ENCODE measurements around the gene BACH2.
"Not testable (repeated sequence)": the region's sequence is repeated elsewhere in the genome, so short reads cannot be mapped to it uniquely, and the experiment has no call there.

The BACH2 gene

DNA sequence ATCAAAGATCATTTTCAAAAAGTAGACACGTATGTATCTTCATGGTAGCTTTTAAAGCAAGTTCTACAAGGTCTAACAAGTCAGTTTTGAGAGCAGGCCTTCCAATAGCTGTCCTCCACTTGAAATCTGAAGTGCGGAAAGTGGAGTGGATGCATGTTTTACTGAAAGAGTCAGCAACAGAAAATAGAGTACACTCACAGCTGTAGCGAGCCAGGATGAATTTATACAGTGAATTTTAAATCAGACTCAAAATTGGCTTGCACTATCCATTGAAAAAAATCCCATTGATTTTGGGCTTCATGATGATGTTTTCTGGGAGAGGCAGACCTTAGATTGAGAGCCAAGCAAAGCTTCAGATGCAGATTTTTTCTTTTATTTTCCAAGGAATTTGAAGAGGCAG is 321.8 kb downstream of the BACH2 start:
- no peaks in the 10 kb centered on the region for H3K9me2 ChIP-seq (replicated peaks; ENCODE audit: insufficient read depth, low read length)
- no peaks in the 10 kb centered on the region for H3K79me2 ChIP-seq (ENCODE audit: insufficient read depth, low read length)
- no peaks in the 10 kb centered on the region for H3K36me3 ChIP-seq (ENCODE audit: low read length)
- H3K27me3 ChIP-seq (ENCODE audit: low read length) = no peaks in the 10 kb centered on the region
- TF ChIP-seq EZH2phosphoT487 (conservative IDR thresholded peaks at IDR 0.05; ENCODE audit: low read length) = no peak
- TF ChIP-seq, protein P1, sequence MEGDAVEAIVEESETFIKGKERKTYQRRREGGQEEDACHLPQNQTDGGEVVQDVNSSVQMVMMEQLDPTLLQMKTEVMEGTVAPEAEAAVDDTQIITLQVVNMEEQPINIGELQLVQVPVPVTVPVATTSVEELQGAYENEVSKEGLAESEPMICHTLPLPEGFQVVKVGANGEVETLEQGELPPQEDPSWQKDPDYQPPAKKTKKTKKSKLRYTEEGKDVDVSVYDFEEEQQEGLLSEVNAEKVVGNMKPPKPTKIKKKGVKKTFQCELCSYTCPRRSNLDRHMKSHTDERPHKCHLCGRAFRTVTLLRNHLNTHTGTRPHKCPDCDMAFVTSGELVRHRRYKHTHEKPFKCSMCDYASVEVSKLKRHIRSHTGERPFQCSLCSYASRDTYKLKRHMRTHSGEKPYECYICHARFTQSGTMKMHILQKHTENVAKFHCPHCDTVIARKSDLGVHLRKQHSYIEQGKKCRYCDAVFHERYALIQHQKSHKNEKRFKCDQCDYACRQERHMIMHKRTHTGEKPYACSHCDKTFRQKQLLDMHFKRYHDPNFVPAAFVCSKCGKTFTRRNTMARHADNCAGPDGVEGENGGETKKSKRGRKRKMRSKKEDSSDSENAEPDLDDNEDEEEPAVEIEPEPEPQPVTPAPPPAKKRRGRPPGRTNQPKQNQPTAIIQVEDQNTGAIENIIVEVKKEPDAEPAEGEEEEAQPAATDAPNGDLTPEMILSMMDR (IDR thresholded peaks at IDR 0.05; ENCODE audit: insufficient read depth, low read length, poor library complexity, severe bottlenecking) = no peak
- no peaks in the 10 kb centered on the region for H3F3A ChIP-seq (ENCODE audit: insufficient read depth)
- H3K4me2 ChIP-seq (ENCODE audit: low read depth, low read length, poor library complexity, severe bottlenecking) = no peak overlapping the region
- no peak overlapping the region for H3K9ac ChIP-seq (ENCODE audit: low read length)
- H2AFZ ChIP-seq (ENCODE audit: low read depth, low read length, severe bottlenecking) = no peak overlapping the region
- no peaks in the 10 kb centered on the region for H4K20me1 ChIP-seq (ENCODE audit: low read depth, low read length)
- no peak overlapping the region for H3K27ac ChIP-seq (ENCODE audit: low read depth, low read length)
- H3K4me3 ChIP-seq (ENCODE audit: insufficient read depth, low read length, poor library complexity, severe bottlenecking) = no peak overlapping the region
- no peaks in the 10 kb centered on the region for H3K9me3 ChIP-seq (ENCODE audit: insufficient read depth, low read length)

DNA sequence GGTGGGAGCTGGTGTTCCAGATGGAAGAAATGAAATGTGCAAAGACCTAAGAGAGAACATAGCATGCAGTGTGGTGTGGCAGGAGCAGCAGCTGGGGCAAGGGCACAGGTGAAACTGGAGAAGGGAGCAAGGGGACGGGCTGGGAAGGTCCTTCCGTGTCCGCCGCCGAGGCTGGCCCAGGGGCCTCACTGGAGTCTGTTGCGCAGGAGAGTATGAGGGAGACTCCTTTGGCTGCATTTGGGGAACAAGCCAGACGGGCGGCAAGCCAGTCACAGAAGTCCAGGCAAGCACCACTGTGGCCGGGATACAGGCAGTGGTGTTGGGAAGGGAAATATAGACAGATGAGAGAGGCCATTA is 324.6 kb downstream of the BACH2 start:
- no peak overlapping the region for H2AFZ ChIP-seq (ENCODE audit: low read depth, low read length, severe bottlenecking)
- H3K9me3 ChIP-seq (ENCODE audit: insufficient read depth, low read length) = no peaks in the 10 kb centered on the region
- H3K4me2 ChIP-seq (ENCODE audit: low read depth, low read length, poor library complexity, severe bottlenecking) = no peak overlapping the region
- TF ChIP-seq, protein P1 (IDR thresholded peaks at IDR 0.05; ENCODE audit: insufficient read depth, low read length, poor library complexity, severe bottlenecking) = no peak
- TF ChIP-seq EZH2phosphoT487 (conservative IDR thresholded peaks at IDR 0.05; ENCODE audit: low read length) = no peak
- no peaks in the 10 kb centered on the region for H3K79me2 ChIP-seq (ENCODE audit: insufficient read depth, low read length)
- H3K9ac ChIP-seq (ENCODE audit: low read length) = no peak overlapping the region
- H3K27me3 ChIP-seq (ENCODE audit: low read length) = no peaks in the 10 kb centered on the region
- no peaks in the 10 kb centered on the region for H3K9me2 ChIP-seq (replicated peaks; ENCODE audit: insufficient read depth, low read length)
- no peaks in the 10 kb centered on the region for H4K20me1 ChIP-seq (ENCODE audit: low read depth, low read length)
- no peaks in the 10 kb centered on the region for H3K36me3 ChIP-seq (ENCODE audit: low read length)
- no peak overlapping the region for H3K4me3 ChIP-seq (ENCODE audit: insufficient read depth, low read length, poor library complexity, severe bottlenecking)
- H3F3A ChIP-seq (ENCODE audit: insufficient read depth) = no peaks in the 10 kb centered on the region
- no peak overlapping the region for H3K27ac ChIP-seq (ENCODE audit: low read depth, low read length)

DNA sequence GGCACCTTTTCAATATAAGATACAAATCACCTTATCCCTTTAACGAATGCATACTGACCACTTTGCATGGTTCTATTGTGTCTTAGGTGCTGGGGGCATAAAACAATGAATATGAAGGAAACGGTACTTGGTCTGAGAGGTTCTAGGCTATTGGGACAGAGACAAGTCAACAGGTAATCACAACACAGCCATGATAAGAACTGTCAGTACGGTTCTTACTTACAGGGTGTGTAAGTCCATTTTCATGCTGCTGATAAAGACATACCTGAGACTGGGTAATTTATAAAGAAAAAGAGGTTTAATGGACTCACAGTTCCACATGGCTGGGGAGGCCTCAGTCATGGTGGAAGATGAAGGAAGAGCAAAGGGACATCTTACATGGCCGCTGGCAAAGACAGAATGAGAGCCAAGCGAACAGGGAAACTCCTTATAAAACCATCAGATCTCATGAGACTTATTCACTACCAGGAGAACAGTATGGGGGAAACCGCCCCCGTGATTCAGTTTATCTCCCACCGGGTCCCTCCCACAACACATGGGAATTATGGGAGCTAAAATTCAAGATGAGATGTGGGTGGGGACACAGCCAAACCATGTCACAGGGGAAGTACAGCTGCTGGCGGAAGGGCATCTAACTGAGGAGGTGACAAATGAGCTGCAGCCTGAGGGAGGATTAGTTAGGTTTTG is 325.2 kb downstream of the BACH2 start:
- not testable (repeated sequence) for H3K4me2 ChIP-seq (ENCODE audit: low read depth, low read length, poor library complexity, severe bottlenecking); H3K9me2 ChIP-seq (replicated peaks; ENCODE audit: insufficient read depth, low read length); H2AFZ ChIP-seq (ENCODE audit: low read depth, low read length, severe bottlenecking); H3K9ac ChIP-seq (ENCODE audit: low read length); H3F3A ChIP-seq (ENCODE audit: insufficient read depth); H3K27me3 ChIP-seq (ENCODE audit: low read length); H3K9me3 ChIP-seq (ENCODE audit: insufficient read depth, low read length); H3K79me2 ChIP-seq (ENCODE audit: insufficient read depth, low read length); H3K27ac ChIP-seq (ENCODE audit: low read depth, low read length); H4K20me1 ChIP-seq (ENCODE audit: low read depth, low read length); H3K36me3 ChIP-seq (ENCODE audit: low read length); H3K4me3 ChIP-seq (ENCODE audit: insufficient read depth, low read length, poor library complexity, severe bottlenecking)

DNA sequence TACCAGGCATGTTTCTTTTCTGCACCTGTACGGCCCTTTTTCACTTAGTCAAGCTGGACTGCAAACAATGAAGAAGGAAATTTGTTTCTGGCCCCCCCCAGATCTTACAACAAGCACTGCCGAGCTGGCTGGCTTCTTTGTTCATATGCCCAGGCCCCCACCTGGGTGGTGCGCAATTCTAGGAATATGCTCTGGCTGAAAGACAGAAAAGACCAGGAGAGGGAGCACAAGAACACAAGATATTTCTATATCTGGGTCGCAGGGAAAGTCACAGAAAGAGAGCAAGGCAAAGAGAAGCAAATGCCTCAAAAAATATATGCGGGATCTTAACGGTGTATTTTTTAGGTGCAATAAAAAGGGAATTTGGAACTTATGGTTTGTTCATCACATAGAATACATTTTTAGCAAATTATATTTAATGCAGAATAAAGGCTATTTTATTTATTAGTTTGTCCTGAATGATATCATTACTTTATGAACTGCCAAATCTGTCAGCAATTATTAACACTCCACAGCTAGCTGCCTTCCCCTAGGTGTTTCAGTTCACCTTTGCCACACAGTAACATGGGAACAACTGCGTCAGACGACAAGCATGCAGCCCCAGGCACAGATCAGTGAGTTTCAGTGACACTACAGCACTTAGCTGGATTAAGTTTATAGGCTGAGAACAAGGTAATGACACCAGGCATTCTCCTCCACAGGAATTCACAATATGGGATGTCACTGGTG is 325.9 kb downstream of the BACH2 start:
- Histone ChIP-seq H3K27me3 (ENCODE audit: low read length) (no peaks in the 10 kb centered on the region), H3K9ac (ENCODE audit: low read length) (no peak overlapping the region), H3K9me2 (replicated peaks; ENCODE audit: insufficient read depth, low read length) (no peaks in the 10 kb centered on the region), H3K4me3 (ENCODE audit: insufficient read depth, low read length, poor library complexity, severe bottlenecking) (no peak overlapping the region), H3K36me3 (ENCODE audit: low read length) (no peaks in the 10 kb centered on the region), H3F3A (ENCODE audit: insufficient read depth) (no peaks in the 10 kb centered on the region), H4K20me1 (ENCODE audit: low read depth, low read length) (no peaks in the 10 kb centered on the region), H3K4me2 (ENCODE audit: low read depth, low read length, poor library complexity, severe bottlenecking) (no peak overlapping the region), H3K79me2 (ENCODE audit: insufficient read depth, low read length) (no peaks in the 10 kb centered on the region), H3K27ac (ENCODE audit: low read depth, low read length) (no peak overlapping the region), H2AFZ (ENCODE audit: low read depth, low read length, severe bottlenecking) (no peak overlapping the region), H3K9me3 (ENCODE audit: insufficient read depth, low read length) (no peaks in the 10 kb centered on the region)
- TF ChIP-seq, protein P1 (IDR thresholded peaks at IDR 0.05; ENCODE audit: insufficient read depth, low read length, poor library complexity, severe bottlenecking) = peak; percentile 31
- TF ChIP-seq EZH2phosphoT487 (conservative IDR thresholded peaks at IDR 0.05; ENCODE audit: low read length) = no peak
